HPDE6-E6E7 (cell line): ENCODE results near the gene ALOX5AP.
A peak's percentile ranks its signal among the peaks of the same experiment; 100 is the strongest.
"Not testable (repeated sequence)": the region's sequence is repeated elsewhere in the genome, so short reads cannot be mapped to it uniquely, and the experiment has no call there.

Experiments used
- DNase-seq: peaks from one replicate; pipeline ENCODE4 v3.0.0; 2011; ENCODE audit warnings: missing footprints; ENCODE audit errors: extremely low spot score

ALOX5AP gene

DNA sequence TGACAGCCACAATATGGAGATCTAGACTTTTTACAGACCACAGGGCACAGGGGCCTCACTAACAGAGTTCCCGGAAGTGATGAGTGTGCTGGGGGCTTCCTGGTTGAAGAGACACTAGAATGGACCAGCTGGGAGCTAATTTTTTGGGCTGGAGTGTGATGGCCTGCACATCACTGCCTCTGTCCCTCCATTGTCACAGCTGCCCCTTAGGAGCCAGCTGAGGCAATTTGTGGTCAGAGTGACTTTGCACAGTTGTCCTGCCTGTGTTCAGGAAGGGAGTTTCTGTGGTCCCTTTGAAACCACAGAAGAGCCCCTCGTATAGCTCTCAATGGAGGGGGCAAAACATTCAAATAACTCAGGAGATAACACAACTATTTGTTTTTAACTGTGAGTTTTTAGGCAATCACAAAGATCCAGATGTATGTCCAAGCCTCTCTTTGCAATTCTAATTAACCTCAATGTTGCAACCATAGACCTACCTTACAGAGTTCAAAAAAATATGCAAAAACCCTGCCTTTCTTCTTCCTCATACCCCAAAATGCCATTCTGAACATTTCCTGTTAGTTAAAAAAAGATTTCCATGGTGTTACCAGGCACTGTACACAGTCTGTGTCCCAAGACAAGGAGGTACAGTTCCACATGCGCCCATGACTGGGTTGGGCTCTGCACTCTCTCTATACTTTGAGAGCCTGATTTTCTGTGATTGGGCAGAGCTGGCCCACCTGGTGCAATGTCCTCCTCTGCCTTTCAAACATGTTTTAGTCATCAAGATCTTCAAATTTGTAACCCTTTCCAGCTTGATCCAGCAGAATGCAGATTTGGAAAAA lies 2.4 kb downstream of the ALOX5AP start:
- no peak for DNase-seq

DNA sequence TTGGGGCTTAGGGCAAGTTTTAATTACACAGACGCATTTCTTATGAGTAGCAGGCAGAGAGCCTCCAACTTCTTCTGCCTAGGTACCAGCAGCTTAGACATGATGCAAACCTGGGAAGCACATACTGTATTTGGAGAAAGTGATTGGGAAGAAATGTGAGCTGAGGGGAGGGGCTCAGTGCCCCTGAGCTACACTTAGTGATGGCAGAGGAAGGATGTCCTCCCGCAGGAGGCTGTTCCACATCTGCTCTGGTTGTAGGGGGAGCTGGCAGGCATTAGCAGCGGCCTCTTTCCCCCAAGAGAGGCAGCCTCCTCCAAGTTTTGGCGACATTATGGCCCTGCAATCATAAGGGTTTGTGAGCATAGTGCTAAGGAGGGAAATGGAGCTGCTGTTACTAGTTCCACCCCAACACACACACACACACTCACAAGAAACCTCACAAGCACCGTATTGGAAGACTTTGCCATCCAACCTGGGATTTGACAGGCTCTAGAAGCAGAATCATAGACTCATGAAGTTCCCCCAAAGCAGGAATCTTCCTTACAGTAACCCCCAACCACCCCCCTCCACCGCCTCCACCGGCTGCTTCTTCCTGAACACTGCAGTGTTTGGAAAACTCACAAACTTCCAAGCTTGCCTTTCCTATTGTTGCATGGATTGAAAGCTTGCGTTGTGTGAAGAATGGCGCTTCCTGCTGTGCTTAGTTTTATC lies 3.3 kb downstream of the ALOX5AP start:
- no peak for DNase-seq

DNA sequence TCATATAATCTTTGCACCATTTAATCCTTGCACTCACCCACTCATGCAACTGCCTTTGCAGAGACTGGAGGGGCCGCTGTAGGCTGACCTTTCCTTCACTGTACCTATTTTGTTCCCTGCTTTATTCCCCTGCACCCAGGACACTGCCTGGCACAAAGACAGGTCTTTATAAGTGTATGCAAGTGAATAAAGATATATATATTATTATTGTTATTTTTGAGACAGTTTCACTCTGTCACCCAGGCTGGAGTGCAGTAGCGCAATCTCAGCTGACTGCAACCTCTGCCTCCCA lies 3.8 kb downstream of the ALOX5AP start:
- DNase-seq: no peak

GRCh38 chr13:30739761-30740642 lies 4.7 kb downstream of the ALOX5AP start:
- DNase-seq: peak; percentile 36

DNA sequence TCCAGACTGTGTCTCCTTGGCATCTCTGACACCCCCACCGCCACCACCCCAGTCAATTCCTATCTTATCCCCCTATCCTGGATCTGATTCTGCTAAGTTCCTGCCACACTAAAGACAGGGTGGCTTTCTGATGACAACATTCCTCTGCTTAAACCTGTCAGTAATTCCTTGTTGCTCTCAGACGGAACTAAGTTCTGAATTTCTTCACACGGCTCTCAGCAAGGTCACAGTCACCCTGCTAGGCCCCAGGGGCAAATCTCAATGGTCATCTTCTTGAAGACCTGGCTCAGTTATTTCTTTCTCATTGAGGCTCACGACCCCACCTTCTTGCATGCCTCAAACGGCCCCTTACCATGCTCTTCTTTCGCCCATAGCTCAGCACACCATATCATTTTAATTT lies 7.6 kb downstream of the ALOX5AP start:
- no peak for DNase-seq

DNA sequence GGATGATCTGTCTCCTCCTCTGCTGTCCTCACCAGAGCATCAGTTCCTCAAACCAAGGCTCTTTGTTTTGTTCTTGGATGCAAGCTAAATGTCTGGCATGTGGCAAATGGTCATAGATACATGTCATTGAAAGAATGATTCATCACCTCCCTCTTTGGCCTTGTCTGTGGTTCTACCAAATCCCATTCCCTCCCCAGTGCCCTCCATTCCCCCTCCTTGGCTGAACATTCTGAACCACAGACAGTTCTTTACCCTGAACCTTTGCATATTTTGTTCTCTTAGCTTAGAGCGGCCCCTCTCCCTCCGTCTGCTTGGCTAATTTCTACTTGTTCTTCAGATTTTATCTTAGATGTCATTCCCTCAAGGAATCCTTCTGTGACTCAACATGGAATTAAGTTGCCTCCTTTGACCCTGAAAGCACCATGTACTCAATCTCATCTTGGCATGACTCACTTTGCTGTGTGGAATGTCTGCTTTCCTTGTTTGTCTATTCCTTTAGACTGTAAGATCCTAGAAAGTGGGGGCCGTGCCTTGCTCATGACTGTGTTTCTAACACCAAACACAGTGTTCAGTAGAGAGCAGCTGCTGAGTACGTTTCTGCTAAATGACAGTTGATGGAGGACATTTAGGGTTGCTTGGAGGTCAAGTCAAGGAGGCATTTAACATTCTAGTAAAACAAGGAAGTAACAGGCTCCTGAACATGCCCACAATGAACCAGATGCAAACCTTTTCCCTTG lies 8.1 kb downstream of the ALOX5AP start:
- peak; percentile 34 for DNase-seq

DNA sequence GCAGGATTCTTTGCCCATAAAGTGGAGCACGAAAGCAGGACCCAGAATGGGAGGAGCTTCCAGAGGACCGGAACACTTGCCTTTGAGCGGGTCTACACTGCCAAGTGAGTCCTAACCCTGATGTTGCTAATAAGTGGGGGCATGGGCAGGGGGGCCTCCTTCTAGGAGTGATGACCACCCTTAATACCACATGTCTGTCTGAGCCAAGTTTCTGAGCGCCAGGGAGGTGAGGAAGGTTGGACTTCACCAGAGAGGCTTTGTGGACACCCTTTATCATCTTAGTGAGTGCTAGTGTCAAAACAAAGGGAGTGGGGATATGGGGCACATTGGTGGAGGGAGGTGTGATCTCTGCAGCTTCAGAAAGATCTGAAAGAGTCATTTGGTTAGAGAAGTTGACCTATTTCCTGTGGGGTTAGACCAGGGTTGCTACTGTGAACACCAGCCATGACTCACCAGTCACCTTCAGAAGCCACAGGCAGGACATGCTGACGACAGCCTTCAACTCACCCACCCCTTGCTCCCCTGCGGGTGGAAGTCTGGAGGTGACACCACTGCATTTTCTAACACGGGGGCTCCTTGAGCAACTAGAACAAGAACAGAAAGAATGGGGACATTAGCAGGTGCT lies 8.8 kb downstream of the ALOX5AP start:
- no peak for DNase-seq

- no peak for DNase-seq
These were observed 9.3 kb downstream of the ALOX5AP start for GRCh38 chr13:30744681-30745077.

DNA sequence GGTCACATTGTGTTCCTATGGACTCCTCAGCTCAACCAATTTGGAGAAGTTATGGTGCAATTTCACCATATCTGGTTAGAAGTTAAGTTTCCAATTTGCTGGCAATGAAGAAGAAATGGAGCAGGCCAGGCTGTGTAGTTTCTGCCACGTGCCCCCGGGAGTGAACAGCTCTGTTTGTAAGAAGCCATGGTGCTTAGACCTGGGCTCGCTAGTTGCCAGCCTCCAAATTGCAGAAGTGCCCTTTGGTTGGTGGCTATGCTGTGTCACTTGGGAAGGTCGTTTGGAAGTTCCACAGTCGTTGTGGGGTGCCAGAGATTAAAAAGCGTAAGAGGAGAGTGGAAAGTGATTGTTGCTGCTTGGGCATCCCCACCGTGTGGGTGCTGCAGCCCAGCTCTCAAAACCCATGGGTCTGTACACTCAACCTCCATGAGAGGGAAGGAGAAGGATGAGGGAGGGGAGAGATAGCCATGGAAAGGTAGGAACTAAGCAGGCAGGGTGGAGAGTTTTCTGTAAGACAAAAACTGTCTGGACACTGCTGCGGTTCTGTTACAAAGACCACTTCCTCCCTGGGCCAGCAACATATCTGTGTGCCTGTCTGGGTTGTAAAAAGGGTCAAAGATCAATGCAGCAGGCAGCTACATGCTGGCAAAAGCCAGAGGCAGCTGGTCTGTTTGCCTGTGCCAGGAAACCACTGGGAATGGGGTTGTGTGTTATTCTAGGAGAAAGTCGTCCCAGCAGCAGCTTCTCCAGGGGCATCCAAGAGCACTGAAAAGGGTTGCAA lies 10.8 kb downstream of the ALOX5AP start:
- no peak for DNase-seq

GRCh38 chr13:30746791-30747190 lies 11.4 kb downstream of the ALOX5AP start:
- no peak for DNase-seq

DNA sequence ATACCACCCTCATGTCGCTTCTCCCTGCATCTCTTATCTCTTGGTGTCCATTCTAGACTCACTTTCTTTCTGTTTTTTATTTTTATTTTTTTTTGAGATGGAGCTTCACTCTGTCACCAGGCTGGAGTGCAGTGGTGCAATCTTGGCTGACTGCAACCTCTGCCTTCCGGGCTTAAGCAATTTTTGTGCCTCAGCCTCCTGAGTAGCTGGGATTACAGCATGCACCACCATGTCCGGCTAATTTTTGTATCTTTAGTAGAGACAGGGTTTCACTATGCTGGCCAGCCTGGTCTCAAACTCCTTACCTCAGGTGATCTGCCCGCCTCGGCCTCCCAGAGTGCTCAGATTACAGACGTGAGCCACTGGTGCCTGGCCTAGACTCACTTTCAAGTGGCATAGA lies 12.5 kb downstream of the ALOX5AP start:
- not testable (repeated sequence) for DNase-seq

DNA sequence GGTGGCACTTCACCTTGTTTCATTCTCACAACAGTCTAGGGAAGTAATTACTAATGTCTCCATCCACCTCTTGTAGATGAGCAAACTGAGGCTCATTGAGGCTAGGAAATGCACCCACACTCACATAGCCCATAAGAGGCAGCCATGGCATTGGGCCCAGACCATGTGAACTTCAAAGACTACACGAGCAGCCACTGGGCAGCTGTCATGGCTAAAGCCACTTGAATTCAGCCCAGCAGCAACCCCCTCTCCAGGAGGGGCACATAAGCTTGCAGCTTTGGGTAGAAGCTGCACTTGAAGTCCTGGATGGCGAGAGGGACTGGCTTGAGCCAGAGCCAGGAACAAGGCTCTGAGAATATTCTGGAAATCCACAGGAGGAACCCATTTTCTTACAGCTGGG lies 13.4 kb downstream of the ALOX5AP start:
- no peak for DNase-seq

DNA sequence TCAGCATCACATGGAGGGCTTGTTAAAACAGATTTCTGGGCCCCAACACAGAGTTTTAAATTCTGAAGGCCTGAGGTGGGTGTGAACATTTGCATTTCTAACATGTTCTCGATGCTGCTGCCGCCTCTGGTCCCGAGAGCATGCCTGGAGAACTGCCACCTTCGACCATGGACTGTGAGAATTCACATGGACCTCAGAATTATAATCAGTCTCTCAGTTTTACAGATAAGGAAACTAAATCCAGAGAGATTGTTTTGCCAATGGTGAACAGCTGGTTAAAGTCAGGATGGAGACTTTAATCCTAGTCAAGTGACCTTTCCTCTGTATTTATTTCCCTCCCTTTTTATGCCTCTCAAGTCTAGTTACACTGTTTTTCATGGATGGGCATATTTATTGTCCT lies 14.7 kb downstream of the ALOX5AP start:
- DNase-seq: no peak

DNA sequence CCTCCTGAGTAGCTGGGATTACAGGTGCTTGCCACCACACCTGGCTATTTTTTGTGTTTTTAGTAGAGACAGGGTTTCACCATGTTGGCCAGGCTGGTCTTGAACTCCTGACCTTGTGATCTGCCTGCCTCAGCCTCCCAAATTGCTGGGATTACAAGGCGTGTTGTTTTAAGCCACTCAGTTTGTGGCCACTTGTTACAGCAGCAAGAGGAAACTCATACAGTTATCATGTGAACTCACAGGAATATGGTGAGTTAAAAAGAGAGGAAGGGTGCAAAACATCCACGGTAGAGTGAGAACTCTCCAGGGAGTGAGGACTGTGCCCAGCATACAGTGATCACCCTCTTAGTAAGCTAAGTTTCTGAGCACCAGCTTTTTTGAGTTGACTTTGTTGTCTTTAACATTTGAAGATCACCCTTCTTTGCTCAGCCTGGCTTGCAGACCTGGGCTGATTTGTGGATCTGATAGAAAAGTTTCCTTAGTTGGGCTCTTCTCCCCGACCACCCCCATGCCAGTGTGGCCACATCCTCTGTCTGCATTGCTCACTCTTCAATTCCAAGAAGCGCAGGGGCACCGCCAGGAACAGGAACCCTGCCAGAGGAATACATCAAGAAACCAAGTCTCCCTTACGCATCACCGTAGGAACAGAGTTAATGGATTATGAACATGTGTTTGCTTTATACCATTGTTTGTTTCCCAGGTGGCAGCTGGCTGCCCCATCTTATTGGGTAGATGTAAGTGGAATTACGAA lies 16.0 kb downstream of the ALOX5AP start:
- no peak for DNase-seq

DNA sequence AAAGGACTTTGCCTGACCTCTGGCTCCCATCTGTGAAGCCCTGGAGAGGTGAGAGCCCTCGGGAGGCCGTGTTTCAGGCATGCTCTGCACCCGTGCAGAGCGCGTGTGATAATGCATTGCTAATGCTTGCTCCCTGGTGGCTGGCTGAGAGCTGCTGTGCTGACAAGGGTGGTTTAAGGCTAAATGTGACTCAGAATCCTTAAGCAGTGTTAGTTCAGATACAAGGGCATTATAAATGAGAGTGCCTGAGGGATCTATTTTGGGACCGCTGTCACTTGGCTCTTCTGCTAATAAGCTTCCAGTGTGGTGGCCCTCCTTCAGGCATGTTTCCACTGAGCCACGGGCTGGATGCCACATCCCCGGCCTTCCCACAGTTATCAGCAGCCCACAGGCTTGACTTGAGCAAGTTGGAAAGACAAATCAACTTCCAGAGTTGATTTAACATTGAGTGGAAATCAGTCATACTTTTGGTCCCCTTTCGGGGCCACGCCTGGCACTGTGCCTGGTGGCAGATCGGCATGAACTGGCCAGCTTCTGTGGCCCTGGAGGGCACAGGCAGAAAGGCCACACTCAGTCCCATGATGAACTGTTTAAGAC lies 17.0 kb downstream of the ALOX5AP start:
- no peak for DNase-seq

DNA sequence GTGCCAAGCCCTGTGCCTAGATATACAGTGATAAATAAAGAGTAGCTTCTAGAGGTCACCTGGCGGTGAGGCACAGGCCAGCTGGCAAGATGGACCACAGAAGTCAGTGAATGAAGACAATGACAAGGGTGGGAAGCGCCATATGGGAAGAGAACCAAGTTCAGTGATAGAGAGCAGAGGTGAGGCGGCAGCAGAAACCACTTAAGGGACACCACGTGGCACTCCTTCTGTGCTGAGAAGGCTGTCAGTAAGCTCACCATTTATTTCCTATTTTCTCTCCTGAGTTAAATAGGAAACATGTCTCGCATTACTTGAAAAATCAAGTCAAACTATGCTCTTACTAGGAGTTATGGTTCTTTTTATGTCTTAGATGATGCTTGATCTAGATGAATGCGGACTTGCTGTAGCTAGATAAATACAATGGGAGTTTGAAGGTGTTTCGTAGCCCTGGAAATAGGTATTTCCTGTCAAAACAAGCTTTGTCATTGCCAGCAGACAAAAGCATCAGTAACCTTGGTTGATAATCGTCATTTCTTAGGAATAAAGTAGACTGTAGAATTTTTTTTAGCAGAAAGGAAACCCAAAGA lies 17.8 kb downstream of the ALOX5AP start:
- DNase-seq: no peak

DNA sequence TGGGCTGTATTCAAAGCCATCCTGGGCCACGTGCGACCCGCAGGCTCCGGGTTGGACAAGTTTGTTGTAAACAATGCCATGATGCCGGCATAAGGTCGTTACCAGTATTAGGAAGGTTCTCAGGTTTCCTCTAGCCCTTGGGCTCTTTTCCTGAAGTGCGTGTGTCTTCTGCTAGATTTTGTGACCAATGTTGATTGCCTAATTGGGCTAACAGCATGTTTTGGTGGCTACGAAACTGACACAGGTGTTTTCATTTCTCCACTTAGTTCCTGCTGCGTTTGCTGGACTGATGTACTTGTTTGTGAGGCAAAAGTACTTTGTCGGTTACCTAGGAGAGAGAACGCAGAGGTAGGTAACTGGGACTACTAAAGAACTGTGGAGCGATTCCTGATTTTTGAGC lies 20.3 kb downstream of the ALOX5AP start:
- DNase-seq: no peak

- no peak for DNase-seq
These were observed 21.8 kb downstream of the ALOX5AP start for GRCh38 chr13:30757026-30757742.
